CD4-positive, alpha-beta T cell treated with Interleukin-6 for 4 hours (primary cell): ENCODE data around the gene ARHGEF7.

ENCODE experiments used
- DNase-seq: peaks from one replicate; pipeline ENCODE4 v3.0.0-alpha.2; 2020; ENCODE audit warnings: mixed read lengths

ARHGEF7 gene

DNA sequence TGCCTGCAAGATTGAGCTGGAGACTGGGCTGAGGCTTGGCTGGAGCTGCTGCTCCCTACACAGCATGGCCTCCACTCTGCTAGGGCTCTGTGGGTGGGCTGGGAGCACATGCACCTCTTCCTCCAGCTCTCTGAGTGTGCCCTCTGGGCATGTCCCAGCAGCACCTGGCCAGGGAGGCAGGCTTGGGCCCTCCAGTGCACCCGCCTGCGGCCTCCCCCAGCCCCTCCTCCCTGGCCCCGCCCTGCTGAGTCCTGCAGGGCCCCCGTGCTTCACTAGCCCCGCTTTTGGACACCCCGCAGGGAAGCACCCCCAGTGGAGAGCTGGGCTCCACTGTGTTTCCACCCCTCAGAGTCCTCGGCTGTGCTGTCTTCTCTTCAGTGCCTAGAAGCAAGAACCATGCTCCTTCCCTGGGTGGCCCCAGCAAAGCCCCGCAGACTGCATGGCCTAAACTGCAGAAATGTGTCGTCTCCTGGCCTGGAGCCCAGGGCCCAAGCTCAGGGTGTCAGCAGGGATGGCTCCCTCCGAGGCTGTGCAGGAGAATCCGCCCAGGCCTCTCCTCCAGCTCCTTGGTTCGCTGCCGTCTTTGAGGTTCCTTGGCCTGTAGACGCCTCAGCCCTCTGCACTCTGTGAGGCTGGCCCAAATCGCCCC is 200.4 kb downstream of the ARHGEF7 start:
- no peak for DNase-seq

DNA sequence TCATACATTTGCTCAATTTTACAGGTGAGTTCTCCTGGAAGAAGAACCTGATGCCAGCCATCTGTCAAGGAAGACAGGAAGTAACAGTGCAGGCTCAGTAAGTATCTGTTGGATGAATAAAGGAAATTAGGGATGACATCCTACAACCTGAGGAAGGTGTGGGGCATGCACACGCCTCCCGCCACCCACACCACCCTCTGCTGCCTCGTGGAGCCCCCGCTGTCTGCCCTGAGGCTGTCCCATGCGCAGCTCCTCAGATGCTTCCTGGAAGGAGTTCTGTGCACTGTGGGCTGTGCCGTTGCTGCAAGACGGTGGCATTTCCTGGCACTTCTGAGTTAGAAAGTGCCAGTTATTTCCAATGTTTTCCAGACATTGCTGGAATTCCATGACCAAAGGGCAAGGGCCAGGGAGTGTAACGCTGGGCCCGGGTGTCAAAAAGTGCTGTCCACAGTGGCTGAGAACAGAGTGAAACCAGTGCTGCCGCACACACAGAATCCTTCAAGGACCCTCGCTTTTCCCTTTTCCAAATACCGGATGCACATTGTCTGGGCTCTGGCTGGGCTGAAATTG is 201.1 kb downstream of the ARHGEF7 start:
- no peak for DNase-seq

GRCh38 chr13:111317042-111317550 is 202.0 kb downstream of the ARHGEF7 start:
- no peak for DNase-seq

DNA sequence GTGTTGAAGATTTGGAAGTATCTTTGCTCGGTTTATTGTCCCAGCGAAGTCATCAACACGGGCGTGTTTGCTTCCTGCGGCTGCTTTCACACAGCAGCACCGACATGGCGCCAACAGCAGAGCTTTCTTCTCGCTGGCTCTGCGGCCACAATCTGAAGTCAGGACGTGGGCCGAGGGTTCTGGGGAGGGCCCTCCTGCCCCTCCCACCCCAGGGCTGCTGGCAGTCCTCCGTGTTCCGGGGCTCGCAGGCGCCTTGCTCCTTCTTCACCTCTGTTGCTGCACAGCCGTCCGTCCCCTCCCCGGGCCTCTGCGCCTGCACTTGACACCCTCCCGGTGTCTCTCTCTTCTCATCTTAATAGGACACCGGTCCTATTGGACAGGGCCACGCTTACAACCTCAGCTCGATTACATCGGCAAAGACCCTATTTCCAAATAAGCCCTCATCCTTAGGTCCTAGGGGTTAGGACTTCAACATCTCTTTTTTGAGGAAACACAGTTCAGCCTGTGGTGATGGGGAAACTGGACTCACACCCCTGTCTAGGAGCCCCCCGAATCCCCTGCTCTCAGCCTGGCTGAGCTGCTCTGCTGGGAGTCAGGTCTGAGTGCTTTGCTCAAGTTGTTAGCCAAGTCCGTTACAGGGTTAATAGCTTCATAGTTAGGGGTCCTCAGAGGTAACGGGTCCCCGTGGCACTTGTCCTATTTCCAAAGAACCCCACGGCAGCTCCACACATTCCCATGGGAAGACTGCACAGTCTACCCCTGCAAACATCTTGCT is 202.6 kb downstream of the ARHGEF7 start:
- no peak for DNase-seq

GRCh38 chr13:111318386-111318785 is 203.3 kb downstream of the ARHGEF7 start:
- no peak for DNase-seq

DNA sequence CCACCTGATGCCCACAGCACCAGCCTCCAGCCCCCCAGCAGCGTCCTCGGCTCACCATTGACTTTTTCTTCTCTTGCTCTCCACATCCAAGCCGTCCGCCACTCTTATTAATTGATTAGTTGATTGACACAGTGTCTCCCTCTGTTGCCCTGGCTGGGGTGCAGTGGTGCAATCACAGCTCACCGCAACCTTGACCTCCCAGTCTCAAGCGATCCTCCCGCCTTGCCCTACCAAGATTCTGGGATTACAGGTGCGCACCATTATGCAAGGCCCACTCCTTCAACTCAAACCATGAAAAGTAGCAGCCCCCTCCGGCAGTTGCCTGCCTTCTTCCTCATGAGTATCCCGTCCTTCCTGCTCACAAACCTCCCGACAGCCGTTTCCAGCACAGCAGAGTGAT is 204.4 kb downstream of the ARHGEF7 start:
- DNase-seq = no peak

GRCh38 chr13:111319998-111320911 is 205.1 kb downstream of the ARHGEF7 start, which contains the start of gene TEX29:
TEX29 (plus strand) TSS chr13:111320642; CDS start chr13:111320891, 249 bp downstream.
- no peak for DNase-seq

- no peak for DNase-seq
Measured at GRCh38 chr13:111322001-111322915, 207.1 kb downstream of the ARHGEF7 start.

GRCh38 chr13:111322916-111323331 is 207.8 kb downstream of the ARHGEF7 start:
- DNase-seq = no peak

- DNase-seq = no peak
Measured at GRCh38 chr13:111323549-111323948, 208.4 kb downstream of the ARHGEF7 start.

DNA sequence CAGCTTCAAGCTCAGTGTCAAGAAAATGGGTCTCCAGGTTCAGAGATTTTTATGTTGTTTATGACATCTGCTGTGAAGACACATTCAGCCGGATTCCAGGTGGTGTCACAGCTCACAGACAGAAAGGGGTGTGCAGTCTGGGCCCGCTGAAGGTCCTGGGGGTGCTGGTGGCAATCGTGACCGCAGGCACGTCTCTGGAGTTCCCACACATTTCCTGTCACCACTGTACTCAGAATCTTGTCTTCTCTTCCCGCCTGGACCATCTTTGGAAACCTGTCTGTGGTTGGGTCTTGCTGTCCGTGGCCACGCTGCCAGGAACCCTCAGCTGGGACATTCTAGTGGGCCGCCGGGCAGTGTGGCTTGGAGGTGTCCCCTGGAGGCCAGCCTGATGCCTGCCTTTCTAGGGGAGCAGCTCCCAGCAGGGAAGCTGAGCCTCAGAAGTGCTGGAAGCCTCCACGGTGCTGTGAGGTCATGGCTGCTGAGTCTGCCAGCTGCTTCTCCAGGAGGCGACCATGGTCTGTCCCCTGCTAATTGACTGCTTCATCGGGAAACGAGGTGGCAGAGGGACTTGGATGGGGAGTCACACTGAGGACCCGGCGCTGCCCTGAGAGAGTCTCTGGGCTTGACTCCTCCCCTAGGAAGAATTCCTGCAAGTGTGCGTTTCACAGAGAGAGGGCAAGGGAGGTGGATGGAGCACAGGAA is 209.0 kb downstream of the ARHGEF7 start:
- no peak for DNase-seq

GRCh38 chr13:111324736-111325135 is 209.6 kb downstream of the ARHGEF7 start:
- no peak for DNase-seq

- DNase-seq = no peak
Measured at GRCh38 chr13:111325146-111325890, 210.2 kb downstream of the ARHGEF7 start.

GRCh38 chr13:111325941-111326620 is 211.0 kb downstream of the ARHGEF7 start:
- no peak for DNase-seq

- DNase-seq = no peak
Measured at GRCh38 chr13:111326621-111326965, 211.5 kb downstream of the ARHGEF7 start.

- DNase-seq = no peak
Measured at GRCh38 chr13:111326981-111327642, 212.0 kb downstream of the ARHGEF7 start.

DNA sequence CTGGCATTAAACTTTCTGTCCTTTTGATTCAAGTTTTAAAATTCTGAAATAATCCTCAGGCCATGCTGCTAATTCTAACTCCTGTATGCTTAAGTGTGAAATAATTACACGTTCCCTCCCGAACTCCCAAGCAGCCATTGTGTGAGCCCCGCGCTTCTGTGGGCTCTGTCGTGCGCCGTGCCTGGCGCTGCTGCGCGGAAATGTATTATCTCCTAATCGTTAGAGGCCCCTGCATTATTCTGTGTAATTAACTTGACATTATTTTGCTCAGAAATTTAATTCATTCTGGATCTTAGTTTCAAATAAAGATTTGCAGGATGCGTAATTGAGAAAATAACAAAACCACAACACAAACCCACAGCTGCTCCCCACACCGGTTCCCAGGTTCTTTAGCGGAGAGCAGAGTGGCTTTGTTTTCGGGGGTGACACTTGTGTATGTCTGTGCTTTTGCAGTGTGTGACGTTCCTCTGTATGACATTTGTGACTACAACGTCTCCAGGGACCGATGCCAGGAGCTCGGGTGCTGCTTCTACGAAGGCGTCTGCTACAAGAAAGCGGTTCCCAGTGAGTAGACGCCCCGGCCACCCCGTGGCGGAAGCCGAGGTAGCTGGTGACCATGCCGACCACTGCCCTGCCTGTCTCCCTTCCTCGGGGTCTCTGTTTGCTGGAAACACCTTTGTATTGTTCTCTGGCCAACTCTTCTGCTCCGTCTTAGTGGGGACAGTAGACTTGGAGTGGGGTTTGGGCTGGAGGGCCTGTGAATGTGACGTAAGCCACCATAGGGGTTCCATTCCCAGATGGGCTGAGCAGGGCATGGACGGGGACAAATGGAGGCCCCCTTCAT is 212.8 kb downstream of the ARHGEF7 start:
- no peak for DNase-seq
